Activated CD8-positive, alpha-beta memory T cell treated with anti-CD3 and anti-CD28 coated beads for 36 hours (primary cell): ENCODE measurements around the gene F3. TPM values are rescaled to one million over a fixed set of nuclear protein-coding genes. Genes with fewer than 3 reads are reported as not detected.

Experiments used
- CTCF ChIA-PET: fragments of 350-600 bp; sonication (Branson Sonifier 250); formaldehyde crosslinking; loops from one replicate; lab custom pipeline; 2021; ENCODE audit warnings: antibody characterized with exemption; lab: Charles Lee
- POLR2A ChIA-PET: fragments of 350-600 bp; sonication (Branson Sonifier 250); formaldehyde crosslinking; loops from one replicate; lab custom pipeline; 2021; ENCODE audit warnings: antibody characterized with exemption; lab: Charles Lee
- total RNA-seq, 2 experiments: library from RNA; stranded (reverse); gene quantifications; one replicate each; pipeline ENCODE4 v1.2.3, GENCODE V29; 2021

Gene F3
- total RNA-seq, 2 experiments from 2014 or later = 0.30 TPM; not detected in 1

GRCh38 chr1:94532077-94532476 is 9.5 kb downstream of the F3 start:
- ChIA-PET POLR2A (no interaction called here), CTCF (interaction anchor here (1.0 kb wide), 1 partner anchor 28 kb away, joined by 4 read pairs; no protein-coding TSS in a partner anchor)

GRCh38 chr1:94531664-94532063 is 9.9 kb downstream of the F3 start:
- CTCF ChIA-PET = interaction anchor here (1.0 kb wide), 1 partner anchor 29 kb away, joined by 4 read pairs; no protein-coding TSS in a partner anchor
- POLR2A ChIA-PET = no interaction called here

GRCh38 chr1:94530373-94530878 is 11.1 kb downstream of the F3 start:
- POLR2A ChIA-PET = no interaction called here
- CTCF ChIA-PET = no interaction called here

- CTCF ChIA-PET = interaction anchor here (0.6 kb wide), 1 partner anchor 271 kb away, joined by 4 read pairs; no protein-coding TSS in a partner anchor
- POLR2A ChIA-PET = no interaction called here
Measured at GRCh38 chr1:94529416-94529815, 12.1 kb downstream of the F3 start.

- ChIA-PET POLR2A (no interaction called here), CTCF (no interaction called here)
Measured at GRCh38 chr1:94528826-94529225, 12.7 kb downstream of the F3 start.

GRCh38 chr1:94528299-94528698 is 13.3 kb downstream of the F3 start:
- CTCF ChIA-PET = no interaction called here
- POLR2A ChIA-PET = no interaction called here

GRCh38 chr1:94527447-94528031 is 14.0 kb downstream of the F3 start:
- CTCF ChIA-PET = no interaction called here

GRCh38 chr1:94526152-94526980 is 15.2 kb downstream of the F3 start:
- POLR2A ChIA-PET = no interaction called here
- CTCF ChIA-PET = no interaction called here

More at GRCh38 chr1:94527447-94528031, 14.0 kb downstream of the F3 start:
- POLR2A ChIA-PET = no interaction called here

- ChIA-PET POLR2A (no interaction called here), CTCF (no interaction called here)
Measured at GRCh38 chr1:94524531-94524930, 17.0 kb downstream of the F3 start.

- ChIA-PET CTCF (no interaction called here), POLR2A (no interaction called here)
Measured at GRCh38 chr1:94522304-94522703, 19.3 kb downstream of the F3 start.

GRCh38 chr1:94519351-94519750 is 22.2 kb downstream of the F3 start:
- POLR2A ChIA-PET = no interaction called here
- CTCF ChIA-PET = no interaction called here

GRCh38 chr1:94515296-94515947 is 26.1 kb downstream of the F3 start:
- POLR2A ChIA-PET = no interaction called here
- CTCF ChIA-PET = no interaction called here

- POLR2A ChIA-PET = no interaction called here
- CTCF ChIA-PET = interaction anchor here (1.0 kb wide), 1 partner anchor 13 kb away, joined by 4 read pairs; no protein-coding TSS in a partner anchor
Measured at GRCh38 chr1:94514095-94514727, 27.3 kb downstream of the F3 start.

GRCh38 chr1:94512816-94513215 is 28.7 kb downstream of the F3 start:
- POLR2A ChIA-PET = no interaction called here
- CTCF ChIA-PET = no interaction called here

- POLR2A ChIA-PET = no interaction called here
- CTCF ChIA-PET = no interaction called here
Measured at GRCh38 chr1:94504601-94505000, 37.0 kb downstream of the F3 start.

- ChIA-PET POLR2A (no interaction called here), CTCF (no interaction called here)
Measured at GRCh38 chr1:94503153-94503552, 38.4 kb downstream of the F3 start.

GRCh38 chr1:94501935-94502334 is 39.6 kb downstream of the F3 start:
- CTCF ChIA-PET = interaction anchor here (1.2 kb wide), 1 partner anchor 12 kb away, joined by 4 read pairs; no protein-coding TSS in a partner anchor
- POLR2A ChIA-PET = no interaction called here

- CTCF ChIA-PET = interaction anchor here (1.2 kb wide), 1 partner anchor 13 kb away, joined by 4 read pairs; no protein-coding TSS in a partner anchor
- POLR2A ChIA-PET = no interaction called here
Measured at GRCh38 chr1:94501426-94501825, 40.1 kb downstream of the F3 start.

GRCh38 chr1:94496076-94496755 is 45.3 kb downstream of the F3 start:
- CTCF ChIA-PET = no interaction called here

More at GRCh38 chr1:94496076-94496755, 45.3 kb downstream of the F3 start:
- POLR2A ChIA-PET = no interaction called here
